RPMI7951 (cell line): Measurements from ENCODE around the gene VPS13A. TPM values are rescaled to one million over a fixed set of nuclear protein-coding genes. Genes with fewer than 3 reads are reported as not detected.
A peak's percentile ranks its signal among the peaks of the same experiment; 100 is the strongest.

Experiments
- DNase-seq: peaks from one replicate; pipeline ENCODE4 v3.0.0-alpha.2; 2012; ENCODE audit warnings: low read depth
- total RNA-seq: library from RNA; depleted of rRNA; stranded (reverse); fragments of >200 nt; shearing (Covaris generic); gene quantifications from 2 replicates; pipeline ENCODE4 v1.2.3, GENCODE V29; 2014; rRNA removed

VPS13A gene
- total RNA-seq, 1 experiment from 2014 or later, result 13.1 TPM

DNA sequence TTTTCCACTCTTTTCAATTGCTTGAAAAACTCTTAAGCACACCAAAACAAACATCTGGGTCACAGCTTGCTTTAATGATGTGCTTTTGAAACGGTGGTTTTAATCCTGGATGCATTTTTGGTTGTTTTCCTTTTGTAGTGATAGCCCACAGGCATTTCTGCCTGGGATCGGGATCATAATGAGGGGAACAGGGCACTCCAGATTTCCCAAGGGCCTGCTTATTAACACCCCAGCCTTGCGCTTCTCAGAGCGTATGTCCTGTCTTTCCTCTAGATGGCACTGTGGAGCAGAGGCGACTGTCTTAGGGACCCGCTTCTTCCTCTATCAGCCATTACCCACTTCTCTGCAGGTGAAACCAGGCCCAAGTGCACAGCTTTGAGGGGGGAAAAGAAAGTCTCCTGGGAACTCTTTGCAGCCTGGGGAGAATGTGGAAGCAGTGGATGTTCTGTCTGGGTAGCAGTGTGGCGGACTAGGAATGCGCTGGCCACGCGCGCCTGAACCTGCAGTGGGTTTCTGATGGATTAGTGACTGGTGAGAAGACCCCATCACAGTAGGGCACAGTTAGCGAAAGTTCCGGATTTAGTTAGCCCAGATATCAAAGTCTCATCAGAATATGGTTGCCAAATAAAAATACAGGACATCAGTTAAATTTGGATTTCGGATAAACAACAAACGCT is 280.7 kb downstream of the VPS13A start:
- DNase-seq, result peak; percentile 61

DNA sequence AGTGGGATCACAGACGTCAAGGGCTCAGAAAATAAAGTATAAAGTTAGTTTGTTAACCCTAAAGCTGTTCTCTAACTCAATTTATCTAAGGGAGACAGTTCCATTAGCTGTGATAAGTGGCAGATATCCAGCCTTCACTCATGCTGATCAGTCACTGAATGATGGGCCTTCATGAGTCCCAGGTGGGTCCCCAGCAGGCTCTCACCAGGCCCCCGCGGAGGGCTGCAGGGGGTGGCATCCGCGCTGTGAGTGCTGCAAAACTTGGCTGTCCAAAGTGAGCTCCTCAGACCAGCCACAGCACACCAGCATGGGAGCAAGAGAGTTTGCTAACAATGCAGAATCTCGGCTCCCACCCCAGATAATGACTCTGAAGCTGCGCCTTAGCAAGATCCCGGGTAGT is 283.6 kb downstream of the VPS13A start:
- DNase-seq, result no peak

DNA sequence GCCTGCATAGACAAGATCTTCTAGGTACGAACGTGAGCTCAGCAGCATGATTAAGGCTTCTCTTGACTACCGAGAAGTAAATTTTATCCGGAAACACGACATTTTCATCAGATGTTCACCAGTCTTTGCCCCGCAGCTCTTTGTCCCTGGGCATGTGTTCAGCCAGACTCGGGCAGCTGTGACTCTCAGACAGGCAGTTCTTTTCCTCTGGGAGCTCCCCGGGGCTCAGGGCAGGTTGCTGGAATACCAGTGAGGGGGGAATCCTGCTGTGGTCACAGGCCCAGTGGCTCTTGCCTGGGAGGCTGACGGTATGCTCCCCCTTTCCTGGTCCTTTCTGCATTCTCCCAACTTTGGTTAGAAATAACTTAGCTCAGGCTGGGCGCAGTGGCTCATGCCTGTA is 284.7 kb downstream of the VPS13A start:
- no peak for DNase-seq

DNA sequence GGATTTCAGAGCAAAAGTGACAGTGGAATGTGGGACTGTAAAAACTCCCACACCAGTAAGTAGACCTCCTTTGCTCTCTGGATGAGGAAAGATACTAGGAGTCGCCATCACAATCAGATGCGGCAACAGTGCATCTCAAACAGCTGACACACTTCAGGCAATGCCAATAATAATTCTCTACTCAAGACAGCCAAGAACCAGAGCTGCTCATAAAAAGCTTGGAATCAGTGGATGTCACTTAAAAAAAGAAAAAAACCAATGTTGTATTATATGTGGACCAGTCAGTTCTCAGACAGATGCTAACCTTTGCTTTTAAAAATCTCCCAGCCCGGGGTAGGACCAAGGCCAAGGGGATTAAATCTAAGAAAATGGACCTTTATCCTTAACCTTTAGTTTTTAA is 285.8 kb downstream of the VPS13A start:
- no peak for DNase-seq

DNA sequence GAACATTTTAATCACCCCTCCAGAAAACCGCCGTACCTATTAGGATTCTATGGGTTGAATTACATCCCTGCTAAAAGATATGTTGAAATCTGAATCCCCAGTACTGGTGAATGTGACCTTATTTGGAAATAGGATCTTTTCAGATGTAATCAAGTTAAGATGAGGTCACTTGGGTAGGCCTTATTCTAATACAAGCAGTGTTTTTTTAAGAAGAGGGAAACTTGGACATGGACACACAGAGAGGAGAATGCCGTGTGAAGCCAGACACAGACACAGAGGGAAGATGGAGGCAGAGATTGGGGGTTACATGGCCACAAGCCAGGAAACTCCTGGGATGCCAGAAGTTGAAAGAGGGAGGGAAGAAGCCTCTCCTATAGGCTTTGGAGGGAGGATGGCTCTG is 287.3 kb downstream of the VPS13A start:
- DNase-seq, result no peak

DNA sequence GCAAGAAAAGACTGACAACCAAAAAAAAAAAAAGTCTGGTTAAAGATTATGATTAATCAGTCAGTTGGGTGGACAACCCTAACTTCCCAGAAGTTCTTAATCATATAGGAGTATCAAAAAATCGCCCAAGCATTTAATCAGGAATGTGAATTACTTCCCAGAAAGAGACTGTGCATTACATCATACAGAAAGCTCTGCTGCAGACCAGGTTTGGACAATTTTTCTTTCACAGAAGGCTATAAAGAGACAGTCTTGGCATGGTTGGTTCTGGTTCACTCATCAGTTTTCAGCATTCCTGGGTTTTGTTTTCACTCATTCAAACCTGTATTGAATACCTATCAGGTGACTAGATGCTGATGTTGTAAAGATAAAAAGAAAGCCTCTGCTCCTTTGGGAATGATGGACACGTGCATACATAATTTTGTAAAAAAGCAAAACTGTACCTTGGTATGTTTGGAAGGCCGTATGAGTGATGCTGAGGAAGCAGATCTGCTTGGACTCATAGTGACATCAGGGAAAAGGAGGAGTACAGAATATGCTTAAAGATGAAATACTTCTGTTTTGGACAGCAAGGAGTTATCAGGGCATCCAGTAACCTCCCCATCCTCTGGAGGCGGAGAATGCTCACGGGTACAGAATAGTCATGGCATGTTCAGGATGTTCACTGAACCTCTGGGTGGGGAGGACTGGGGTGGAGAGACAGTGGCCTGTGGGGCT is 292.3 kb downstream of the VPS13A start:
- no peak for DNase-seq

Other genes with a start within 250 kb of the VPS13A start
- not detected in 2 replicates for gene FOXB2, start 157.9 kb upstream of the VPS13A start, total RNA-seq